Stimulated activated CD4-positive, alpha-beta T cell treated with anti-CD3 and anti-CD28 coated beads, Interleukin-2, amount 100 ng/mL, for 48 hours (primary cell): ENCODE measurements around the gene SPC24.
"Not testable (repeated sequence)": the region's sequence is repeated elsewhere in the genome, so short reads cannot be mapped to it uniquely, and the experiment has no call there.

Source experiments
- DNase-seq, 2 donors: peaks; one replicate each; pipeline ENCODE4 v3.0.0-alpha.2; 2020

Gene SPC24

DNA sequence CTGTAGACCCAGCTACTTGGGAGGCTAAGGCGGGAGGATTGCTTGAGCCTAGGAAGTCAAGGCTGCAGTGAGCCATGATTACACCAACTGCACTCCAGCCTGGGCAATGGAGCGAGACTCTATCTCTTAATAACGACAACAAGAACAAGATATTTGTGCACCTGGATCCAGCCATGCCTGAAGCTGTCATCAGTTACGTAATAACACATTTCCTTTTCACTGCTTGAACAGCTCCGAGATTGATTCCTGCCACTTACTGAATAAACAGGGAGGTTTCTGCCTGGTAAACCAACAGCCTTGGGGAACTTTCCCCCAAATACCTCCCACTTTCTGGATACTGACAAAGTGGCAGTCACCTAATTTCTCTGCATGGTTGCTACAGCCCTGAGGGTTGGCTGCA, 36.4 kb upstream of the SPC24 start:
- DNase-seq, result no peak

DNA sequence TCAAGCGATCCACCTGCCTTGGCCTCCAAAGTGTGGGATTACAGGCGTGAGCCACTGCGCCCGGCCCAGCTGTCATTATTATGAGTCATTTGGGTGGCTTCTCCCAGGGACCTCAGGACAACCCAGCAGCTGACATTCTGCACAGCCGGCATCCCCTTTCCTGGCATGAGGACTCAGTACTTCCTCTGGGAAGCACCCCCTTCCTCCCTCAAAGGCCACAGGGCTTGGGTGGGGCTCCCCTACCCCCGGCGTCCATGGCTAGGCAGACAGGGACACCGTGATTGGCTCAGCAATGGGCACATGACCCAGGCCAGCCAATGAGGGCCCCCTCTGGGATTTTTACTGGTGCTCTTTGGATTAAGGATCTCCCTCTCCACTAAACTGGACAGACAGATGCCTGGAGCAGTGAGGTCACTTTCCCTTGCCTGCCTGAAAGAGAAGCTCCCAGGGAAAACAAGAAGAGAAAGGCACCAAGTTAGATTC, 35.7 kb upstream of the SPC24 start:
- DNase-seq, result peak in 1 of 2 donors; percentile 7

DNA sequence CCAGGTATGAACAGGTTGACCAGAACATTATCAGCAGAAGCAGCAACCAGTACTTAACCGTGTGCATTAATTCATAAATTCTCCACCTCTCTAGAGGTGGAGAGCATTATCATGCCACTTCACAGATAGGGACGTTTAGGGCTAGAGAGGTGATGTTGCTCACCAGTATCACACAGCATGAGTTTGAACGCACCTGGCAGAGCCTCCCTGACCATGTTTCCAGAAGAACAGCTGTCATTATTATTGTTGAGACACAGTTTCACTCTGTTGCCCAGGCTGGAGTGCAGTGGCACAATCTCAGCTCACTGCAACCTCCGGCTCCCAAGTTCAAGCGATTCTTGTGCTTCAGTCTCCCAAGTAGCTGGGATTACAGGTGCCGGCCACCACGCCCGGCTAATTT, 34.9 kb upstream of the SPC24 start:
- DNase-seq, result no peak

DNA sequence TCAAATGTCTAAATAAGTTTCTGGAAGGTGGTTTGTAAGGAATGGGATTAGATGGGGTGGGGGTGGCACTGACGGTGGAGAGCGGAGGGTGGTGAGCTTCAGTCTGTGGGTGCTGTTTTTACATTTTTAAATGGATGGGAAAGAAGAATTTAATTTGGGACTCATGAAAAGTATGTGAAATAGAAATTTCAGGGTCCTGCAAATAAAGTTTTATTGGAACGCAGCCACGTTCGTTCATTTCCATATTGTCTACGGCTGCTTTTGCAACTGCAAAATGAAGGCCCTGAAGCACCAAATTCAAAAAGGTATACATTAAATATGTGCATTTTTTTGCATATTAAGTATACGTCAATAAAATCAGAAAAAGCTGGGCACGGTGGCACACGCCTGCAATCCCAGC, 31.9 kb upstream of the SPC24 start:
- no peak for DNase-seq

DNA sequence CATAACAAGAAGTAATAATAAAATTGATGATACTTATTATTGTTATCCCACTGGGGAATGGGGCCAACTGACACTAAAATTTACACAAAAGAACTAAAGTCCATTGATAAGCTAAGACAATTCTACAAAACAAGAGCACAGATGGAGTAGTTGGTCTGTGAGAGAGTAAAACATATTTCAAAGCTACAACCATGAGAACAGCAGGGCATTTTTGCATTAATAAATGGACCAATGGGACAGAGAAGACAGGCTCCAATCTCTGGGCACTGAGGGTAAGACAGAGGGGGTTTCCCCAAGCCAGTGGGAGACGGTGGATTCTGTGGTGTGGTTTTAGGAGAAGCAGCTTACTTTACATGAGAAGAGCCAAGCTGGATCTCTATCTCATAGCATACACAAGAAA, 27.4 kb upstream of the SPC24 start:
- no peak for DNase-seq

DNA sequence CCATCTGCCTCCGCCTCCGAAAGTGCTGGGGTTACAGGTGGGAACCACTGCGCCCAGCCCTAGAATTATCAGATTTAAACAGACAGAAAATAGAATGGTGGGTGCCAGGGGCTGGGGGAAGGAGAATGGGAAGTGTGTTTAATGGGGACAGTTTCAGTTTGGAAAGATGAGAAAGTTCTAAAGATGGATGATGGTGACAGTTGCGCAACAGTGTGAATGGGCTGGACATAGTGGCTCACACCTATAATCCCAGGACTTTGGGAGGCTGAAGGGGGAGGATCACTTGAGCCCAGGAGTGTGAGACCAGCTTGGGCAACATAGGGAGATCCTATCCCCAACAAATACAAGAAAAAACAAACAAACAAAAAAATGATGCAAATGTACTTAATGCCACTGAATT, 25.9 kb upstream of the SPC24 start:
- DNase-seq, result no peak

DNA sequence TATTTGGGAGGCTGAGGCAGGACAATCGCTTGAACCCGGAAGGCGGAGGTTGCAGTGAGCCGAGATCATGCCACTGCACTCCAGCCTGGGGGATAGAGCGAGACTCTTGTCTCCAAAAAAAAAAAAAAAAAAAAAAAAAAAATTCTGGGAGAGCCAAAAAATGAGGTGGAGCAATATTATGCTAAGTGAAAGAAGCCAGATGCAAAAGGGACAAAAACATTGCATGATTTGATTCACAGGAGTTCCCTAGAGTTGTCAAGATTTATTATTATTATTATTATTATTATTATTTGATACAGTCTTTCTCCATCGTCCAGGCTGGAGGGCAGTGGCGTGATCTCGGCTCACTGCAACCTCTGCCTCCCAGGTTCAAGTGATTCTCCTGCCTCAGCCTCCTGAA, 25.4 kb upstream of the SPC24 start:
- not testable (repeated sequence) for DNase-seq

DNA sequence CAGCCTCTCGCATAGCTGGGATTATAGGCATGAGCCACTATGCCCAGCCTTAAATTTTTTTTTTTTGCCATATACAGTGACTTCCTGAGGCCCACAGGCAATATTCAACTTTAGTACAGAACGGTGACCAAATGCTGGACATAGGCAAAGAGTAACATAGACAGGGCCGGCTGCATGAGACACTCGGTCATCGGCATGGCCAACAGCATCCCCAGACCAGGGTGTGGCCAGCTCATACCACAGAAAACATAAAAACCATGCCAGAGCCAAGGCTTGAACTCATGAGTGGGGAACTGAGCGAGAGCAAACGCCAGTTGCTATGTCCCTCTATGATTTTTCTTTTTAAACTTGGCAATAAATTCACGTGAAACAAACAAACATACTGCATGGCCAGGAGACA, 24.8 kb upstream of the SPC24 start:
- no peak for DNase-seq

DNA sequence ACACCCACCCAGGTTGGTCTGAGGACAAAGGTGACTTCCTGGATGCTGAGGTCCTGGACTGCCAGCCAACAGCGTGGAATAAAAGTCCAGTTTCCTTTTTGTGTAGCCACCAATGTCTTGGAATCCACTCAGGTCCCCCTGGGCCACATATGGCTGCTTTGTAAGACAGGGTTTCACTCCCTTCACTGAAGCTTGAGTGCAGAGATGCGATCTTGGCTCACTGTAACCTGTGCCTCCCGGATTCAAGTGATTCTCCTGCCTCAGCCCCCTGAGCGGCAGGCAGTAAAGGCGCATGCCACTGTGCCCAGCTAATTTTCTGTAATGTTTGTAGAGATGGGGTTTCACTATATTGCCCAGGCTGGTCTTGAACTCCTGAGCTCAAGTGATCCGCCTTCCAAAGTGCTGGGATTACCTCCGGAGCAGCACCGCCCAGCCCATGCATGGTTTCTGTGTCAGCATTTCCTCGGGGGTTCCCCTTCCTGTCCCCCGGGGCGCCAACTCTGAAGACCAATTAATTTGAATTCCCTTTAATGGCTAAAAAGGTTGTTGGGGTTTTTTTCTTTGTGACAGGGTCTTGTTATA, 24.2 kb upstream of the SPC24 start:
- no peak for DNase-seq

DNA sequence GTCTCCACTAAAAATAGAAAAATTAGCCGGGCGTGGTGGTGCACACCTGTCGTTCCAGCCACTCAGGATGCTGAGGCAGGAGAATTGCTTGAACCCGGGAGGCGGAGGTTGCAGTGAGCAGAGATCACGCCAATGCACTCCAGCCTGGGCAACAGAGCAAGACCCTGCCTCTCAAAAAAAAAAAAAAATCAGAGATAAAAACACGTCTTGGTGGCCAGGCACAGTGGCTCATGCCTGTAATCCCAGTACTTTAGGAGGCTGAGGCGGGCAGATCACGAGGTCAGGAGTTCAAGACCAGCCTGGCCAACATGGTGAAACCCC, 23.5 kb upstream of the SPC24 start:
- DNase-seq, result not testable (repeated sequence)

DNA sequence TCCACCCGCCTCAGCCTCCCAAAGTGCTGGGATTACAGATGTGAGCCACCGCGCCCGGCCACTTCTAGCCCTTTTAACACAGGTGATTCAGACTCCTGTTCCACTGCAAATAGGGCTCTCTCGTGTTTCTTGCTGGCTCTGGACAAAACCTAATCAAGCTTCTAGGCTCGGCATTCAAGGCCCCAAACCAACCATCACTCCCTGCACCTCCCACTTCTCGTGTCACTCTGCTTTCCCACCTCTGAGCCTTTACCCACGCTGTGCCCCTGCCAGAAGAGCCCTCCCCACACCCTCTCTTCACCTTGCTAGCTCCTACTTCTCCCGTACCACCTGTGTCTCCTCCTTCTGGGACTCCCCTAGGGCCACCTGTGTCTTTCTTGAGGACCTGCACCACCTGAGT, 22.0 kb upstream of the SPC24 start:
- DNase-seq, result no peak

DNA sequence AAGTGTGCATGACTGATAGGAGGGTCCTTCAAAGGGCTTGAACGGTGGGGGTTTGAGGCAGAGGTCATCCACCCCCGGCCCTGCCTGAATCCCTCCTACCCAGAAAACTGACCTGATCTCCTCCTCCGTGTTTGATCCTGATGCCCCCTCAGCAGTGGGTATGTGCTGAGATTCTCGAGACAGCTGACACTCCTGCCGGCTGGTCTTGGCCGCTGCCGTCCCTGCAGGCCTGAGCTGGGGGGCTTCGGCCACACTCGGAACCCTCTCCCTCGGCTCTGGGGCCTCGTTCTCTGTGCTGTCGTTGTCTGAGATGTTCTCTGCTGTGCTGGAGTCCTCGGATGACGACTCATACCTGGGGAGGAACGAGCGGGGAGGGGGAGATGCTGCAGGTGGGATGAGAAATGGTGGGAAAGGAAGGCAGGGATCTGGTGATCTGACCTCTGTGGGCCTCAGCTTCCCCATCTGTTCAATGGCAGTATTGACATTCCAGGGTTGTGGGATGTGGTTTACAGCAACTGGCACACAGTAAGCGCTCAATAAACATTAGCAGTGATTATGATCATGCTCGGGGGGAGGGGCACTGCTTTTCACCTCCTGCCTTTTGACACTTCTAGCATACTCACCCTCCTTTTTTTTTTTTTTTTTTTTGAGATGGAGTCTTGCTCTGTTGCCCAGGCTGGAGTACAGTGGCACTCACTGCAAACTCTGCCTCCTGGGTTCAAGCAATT, 21.0 kb upstream of the SPC24 start:
- DNase-seq, result no peak

DNA sequence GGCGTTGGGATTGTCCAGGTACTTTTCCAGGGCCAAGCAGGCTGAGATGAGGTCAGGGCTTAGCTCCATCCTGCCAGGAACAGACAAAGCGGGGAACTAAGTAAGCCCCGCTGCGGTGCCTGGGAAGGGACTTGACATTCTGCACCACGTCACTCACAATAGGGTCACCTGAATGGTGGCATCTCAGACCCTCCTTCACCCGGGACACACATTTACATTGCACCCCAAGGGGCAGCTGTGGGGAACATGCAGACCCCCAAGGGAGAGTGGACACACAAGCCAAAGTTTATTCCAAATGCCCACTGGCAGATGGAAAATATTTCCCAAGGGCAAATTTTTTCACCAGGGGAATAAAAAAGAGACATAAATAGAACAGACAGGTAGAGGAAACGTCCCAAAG, 20.3 kb upstream of the SPC24 start:
- DNase-seq, result no peak

DNA sequence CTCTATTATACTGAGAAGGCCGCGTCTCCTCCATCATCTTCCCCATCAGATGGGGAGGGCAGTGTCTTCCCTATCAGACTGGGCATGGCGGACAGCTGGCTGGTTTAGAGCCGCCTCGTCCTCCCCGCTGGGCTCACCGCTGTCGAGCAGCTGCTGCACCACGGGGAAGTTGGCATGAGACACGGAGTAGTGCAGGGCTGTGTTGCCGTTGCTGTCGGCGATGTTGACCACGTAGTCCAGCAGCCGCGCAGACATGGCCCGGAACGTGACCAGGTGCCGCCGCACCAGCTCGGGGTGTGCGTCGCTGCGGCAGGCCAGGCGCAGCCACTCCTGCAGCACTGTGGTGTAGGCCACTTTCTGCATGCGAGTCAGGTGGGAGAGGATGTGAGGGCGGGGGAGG, 18.8 kb upstream of the SPC24 start:
- no peak for DNase-seq

DNA sequence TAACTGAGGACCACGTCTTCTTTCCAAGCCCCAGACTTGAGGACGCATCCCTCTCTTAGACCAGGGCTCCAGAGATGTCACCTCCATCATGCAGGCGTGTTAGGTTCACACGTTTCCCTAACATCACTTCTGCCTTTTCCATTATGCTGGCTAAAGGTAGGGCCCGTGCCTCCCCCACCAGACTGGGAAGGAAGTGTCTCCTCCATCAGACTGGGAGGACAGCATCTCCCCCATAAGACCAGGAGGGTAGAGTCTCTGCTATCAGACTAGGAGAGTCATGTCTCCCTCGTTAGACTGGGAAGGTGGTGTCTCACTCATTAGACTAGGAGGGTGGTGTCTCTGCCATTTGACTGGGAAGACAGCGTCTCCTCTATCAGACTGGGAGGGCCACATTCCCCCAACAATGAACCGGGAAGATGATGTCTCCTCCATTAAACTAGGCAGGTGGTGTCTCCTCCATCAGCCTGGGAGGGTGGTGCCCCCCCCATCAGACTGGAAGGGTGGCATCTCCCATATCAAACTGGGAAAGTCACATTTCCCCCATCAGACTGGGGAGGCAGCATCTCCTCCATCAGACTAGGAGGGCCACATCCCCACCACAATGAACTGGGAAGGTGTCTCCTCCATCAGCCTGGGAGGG, 18.1 kb upstream of the SPC24 start:
- no peak for DNase-seq

DNA sequence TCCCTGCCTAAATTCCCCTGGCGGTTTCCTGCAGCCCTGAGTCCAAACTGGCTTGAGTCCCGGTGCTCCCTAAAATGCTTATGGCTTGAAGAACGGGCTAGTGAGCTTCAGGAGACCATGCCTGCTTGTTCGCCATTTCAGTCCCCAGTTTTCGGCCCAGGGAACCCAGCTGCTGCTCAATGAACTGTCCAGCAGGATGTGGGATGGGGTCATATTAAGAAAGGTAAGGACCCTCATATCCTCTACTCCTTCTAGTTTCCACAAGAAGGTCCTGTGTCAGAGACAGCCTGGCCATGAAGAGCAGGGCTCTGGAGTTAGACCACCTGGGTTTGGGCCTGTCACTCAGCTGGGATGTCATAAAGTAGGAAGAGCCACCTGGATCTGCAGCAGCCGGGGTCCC, 17.0 kb upstream of the SPC24 start:
- DNase-seq, result no peak

DNA sequence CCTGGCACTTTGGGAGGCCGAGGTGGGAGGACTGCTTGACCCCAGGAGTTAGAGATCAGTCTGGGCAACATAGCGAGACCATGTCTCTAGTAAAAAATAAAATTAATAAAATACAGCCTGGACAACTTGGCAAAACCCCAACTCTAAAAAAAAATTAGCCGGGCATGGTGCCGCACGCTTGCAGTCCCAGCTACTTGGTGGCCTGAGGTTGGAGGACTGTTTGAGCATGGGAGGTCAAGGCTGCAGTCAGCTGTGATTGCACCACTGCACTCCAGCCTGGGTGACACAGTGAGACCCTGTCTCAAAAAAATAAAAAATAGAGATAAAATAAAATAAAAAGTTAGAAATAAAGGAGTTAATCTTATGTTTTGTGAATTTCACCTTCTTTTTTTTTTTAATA, 15.6 kb upstream of the SPC24 start:
- no peak for DNase-seq

DNA sequence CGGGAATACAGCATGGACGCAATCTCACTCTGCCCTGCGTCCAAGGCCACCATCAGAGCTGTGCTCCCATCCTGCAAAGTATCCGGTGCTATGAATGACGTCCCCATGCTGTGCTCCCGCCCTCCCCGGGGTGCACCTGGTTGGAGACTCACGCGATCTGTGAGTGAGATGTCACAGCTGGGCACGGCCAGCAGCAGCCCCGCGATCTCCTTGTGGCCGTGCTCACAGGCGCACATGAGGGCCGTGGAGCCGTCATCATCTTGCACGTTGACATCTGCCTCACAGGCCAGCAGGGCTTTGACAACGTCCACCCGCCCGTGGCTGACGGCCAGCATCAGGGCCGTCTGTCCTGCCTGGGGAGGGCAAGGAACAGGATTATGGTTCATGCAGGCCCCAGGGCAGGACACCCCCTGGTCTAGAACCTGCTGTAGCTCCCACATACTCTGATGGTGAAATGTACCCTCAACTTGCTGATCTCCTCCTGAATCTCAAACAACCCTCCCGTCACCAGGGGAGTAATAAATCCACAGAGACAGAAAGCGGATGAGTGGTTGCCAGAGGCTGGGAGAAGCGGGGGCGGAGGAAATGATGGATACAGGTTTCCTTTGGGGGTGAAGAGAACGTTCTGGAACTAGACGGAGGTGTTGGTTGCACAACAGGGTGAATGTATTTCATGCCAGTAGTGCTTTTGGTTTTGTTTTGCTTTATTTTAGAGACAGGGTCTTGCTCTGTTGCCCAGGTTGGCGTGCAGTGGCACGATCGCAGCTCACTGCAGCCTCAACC, 14.5 kb upstream of the SPC24 start:
- DNase-seq, result no peak

DNA sequence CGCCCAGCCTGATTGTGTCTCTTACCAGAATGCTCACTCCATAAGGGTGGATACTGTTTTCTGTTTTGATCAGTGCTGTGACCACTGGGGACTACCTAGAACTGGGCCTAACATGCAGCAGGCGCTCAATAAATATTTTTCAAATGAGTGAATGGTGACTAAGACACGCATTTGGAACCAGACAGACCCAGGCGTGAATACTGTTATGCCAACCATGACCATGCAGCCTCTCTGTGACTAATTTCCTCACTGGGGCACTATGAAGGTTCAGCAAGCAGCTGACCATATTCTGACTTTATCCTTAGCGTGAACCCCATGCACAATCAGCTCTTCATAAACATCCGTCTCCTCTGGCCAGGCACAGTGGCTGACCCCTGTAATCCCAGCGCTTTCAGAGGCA, 13.0 kb upstream of the SPC24 start:
- DNase-seq, result no peak

DNA sequence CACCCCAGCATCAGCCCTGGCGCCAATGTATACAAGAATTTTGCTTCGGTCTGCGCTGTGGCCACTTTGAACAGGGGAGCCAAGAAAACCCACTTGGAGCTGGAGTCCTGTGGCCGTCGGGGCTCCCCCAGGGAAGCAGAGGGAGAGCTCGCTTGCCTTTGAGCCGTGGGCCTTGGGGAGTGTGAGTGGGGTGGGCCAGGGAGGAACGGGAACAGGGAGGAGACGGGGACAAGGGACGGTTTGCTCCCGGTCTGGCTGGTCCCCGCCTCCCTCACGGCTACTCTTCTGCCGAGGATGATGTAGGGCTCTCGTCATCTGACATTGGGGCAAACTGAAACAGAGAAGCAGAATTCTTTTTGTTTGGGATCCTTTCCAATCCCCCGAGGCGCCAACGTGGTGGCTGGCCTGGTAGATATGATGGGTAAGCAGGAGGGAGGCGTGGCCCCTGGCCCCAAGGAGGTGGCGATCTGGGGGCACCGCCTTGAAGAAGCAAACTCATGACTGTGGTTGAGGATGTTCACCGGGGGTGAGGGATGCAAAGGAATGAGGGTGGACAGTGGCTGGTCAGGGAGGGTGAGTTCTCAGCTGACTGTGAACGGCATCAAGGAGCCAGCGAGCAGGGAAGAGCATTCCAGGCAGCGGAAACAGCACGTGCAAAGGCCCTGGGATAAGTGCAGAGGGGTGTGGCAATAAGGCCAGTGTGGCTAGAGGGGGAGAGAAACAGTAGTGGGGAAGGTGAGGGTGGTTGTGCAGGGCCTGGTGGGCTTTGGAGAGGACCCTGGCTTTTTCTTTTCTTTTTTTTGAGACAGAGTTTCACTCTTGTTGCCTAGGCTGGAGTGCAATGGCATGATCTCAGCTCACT, 10.9 kb upstream of the SPC24 start:
- no peak for DNase-seq

DNA sequence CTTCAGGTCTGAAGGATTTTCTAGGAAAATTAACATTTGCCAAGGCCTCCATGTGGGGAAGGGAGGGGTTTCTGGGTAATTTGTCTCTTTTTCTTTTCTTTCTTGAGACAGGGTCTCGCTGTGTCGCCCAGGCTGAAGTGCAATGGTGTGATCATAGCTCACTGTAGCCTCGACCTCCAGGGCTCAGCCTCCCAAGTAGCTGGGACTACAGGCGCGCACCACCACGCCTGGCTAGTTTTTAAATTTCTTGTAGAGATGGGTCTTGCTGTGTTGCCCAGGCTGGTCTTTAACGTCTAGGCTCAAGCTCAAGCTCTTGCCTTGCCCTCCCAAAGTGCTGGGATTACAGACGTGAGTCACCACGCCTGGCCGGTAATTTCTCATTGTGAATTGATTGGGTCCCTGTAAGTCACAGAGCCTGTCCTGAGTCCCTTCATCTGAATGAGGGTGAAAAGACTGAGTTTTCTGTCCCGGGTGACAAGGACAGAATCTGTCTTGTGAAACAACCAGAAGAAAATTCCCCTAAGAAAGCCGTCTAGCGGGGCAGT, 10.0 kb upstream of the SPC24 start:
- DNase-seq, result no peak

DNA sequence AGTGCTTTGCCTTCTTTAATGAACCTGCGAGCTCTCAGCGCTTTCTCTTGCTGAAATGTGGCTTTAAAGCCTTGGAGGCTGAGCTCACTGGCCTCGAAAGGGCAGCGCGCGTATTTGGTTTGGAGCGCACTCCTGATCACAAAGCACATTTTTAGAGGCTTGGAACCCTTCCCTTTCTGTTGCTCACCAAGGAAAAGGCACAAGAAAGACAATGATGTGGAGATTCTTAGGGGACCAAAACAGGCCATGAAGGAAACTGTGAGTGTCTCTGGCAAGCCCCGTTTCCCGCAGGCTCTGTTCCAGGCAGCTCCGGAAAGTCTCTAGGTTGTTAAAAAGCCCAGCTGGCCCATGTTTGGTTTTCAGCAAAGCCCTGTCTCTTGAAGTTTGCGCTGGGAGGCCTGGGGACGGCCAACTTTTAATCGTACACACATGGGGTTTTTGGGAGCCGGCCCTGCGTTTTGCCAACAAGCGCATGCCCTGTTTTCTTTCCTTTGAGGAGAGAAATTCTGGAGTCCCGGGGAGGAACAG, 9.4 kb upstream of the SPC24 start:
- DNase-seq, result no peak
